ENCODE measurements around the gene ERCC4.

Gene ERCC4

DNA sequence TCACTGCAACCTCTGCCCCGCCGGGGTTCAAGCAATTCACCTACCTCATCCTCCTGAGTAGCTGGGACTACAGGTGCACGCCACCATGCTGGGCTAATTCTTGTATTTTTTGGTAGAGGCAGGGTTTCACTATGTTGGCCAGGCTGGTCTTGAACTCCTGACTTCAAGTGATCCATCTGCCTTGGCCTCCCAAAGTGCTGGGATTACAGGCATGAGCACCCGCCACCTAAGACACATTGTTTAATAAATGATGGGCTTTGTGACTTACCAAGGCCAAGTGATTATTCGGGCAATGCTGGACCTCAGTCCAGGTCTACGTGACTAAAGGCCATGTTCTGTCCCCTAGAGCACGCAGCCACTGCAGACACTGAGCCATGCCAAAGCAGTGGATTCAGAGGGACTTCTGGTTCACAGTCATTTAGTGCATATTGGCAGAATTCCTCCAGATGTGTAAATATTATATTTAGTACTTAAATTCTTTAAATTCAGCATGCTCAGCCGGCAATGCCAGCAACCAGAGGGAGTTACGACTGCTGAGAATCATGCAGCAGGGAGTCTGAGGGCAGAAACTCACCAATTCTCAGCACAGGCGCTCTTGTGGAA is 4.8 kb upstream of the ERCC4 start:
- in situ Hi-C loops (cut with HindIII; ENCODE audit: low sequenced_read_pairs), result no loop called here
- H3K4me3 ChIP-seq (ENCODE audit: low read depth, low read length), result no peak overlapping the region
- TF ChIP-seq CTCF (IDR thresholded peaks at IDR 0.05; ENCODE audit: low read depth, low read length, missing control alignments), result no peak

GRCh38 chr16:13919330-13919682 is 648 bp upstream of the ERCC4 start:
- DNase-seq (ENCODE audit: low read depth), result peak; percentile 22
- TF ChIP-seq CTCF (IDR thresholded peaks at IDR 0.05; ENCODE audit: low read depth, low read length, missing control alignments), result no peak
- in situ Hi-C loops (cut with HindIII; ENCODE audit: low sequenced_read_pairs), result no loop called here
- no peak overlapping the region for H3K4me3 ChIP-seq (ENCODE audit: low read depth, low read length)

More for the DNA sequence above, 4.8 kb upstream of the ERCC4 start:
- no peak for DNase-seq (ENCODE audit: low read depth)

DNA sequence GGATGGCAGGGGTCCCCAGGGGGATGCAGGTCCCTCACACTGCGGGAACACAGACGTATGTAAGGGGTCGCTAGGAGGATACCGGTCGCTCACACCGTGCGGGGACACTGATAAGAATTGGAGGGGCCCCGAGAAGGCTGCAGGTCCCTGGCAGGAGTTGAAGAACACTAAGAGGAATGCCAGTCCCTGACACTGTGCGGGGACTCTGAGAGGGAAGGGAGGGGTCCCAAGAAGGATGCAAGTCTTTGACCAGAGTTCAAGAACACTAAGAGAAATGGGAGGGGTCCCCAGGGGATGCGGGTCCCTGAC is 510 bp downstream of the ERCC4 start:
- in situ Hi-C loops (cut with HindIII; ENCODE audit: low sequenced_read_pairs), result no loop called here

DNA sequence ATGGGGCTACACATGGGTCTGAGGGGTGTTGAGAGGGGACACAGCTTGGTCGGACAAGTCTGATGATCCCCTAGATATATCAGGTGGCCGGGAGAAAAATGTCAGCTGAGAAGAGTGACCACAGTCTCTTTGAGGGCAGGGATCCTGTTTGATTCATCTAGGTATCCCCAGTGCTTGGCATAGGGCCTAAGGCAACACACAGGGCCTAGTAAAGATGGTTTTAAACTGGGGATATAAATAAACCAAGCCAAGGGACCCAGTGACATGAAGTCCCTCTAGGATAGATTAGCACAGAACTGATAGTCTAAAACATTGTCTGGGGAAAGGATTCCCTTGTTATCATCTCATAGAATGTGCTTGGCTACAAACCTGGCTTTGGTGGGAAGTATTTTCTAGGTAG is 1.4 kb downstream of the ERCC4 start:
- in situ Hi-C loops (cut with HindIII; ENCODE audit: low sequenced_read_pairs), result no loop called here
- peak overlapping the region; percentile 70 for H3K4me3 ChIP-seq (ENCODE audit: low read depth, low read length)
- TF ChIP-seq CTCF (IDR thresholded peaks at IDR 0.05; ENCODE audit: low read depth, low read length, missing control alignments), result no peak
- no peak for DNase-seq (ENCODE audit: low read depth)

More for the DNA sequence above, 510 bp downstream of the ERCC4 start:
- no peak for TF ChIP-seq CTCF (IDR thresholded peaks at IDR 0.05; ENCODE audit: low read depth, low read length, missing control alignments)
- peak overlapping the region; percentile 70 for H3K4me3 ChIP-seq (ENCODE audit: low read depth, low read length)
- no peak for DNase-seq (ENCODE audit: low read depth)

DNA sequence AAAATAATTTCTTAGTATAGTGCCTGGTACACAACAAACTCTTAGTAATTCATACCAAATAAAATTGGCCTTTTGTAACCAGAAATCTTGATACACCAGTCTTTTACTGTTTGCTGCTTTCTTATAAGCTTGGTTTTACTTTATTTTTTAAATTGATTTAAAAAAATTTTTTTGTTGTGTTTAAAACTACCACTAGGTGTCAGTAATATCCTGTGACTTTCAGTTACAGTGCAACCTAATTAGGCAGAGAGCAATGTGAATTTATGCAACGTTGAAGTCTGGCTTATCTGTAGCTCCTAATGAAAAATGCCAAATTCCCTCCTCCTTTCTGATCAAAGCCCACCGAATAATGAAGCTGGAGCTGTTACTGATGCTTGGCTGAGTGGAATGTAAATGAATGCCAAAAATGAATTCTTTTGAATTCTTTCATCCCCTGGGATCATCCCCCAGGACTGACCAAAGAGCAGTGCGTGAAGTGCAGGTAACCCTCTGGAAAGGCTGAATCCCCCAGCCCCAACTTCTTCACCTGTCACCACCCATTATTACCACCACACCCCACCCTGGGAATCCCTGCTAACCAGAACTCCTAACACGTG is 3.8 kb downstream of the ERCC4 start:
- DNase-seq (ENCODE audit: low read depth), result peak; percentile 57
- in situ Hi-C loops (cut with HindIII; ENCODE audit: low sequenced_read_pairs), result no loop called here
- peak; percentile 27 for TF ChIP-seq CTCF (IDR thresholded peaks at IDR 0.05; ENCODE audit: low read depth, low read length, missing control alignments)
- no peak overlapping the region for H3K4me3 ChIP-seq (ENCODE audit: low read depth, low read length)

GRCh38 chr16:13926464-13926863 is 6.5 kb downstream of the ERCC4 start:
- no peak overlapping the region for H3K4me3 ChIP-seq (ENCODE audit: low read depth, low read length)
- no peak for TF ChIP-seq CTCF (IDR thresholded peaks at IDR 0.05; ENCODE audit: low read depth, low read length, missing control alignments)
- DNase-seq (ENCODE audit: low read depth), result no peak
- in situ Hi-C loops (cut with HindIII; ENCODE audit: low sequenced_read_pairs), result no loop called here

All from astrocyte of the cerebellum (primary cell).